ENCODE measurements around the gene IRAG1.

DNA sequence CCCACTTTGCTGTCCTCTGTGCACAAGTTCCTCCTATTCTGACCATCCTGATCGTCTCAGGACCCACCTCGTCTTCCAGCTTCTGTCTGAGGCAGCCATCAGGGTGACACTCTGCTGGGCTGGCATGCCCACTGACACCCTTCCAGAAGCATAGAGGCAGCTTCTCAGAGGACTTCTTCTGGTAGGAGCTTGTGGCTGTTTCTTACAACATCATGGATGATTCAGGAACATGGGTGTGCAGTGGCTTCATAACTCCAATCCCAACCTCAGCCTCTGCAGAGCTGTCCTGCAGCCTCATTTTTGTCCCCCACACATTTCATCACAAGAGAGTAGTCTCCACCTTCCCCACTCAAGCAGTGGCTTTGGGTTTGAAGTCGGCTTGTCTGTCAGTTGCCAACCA lies 36.6 kb upstream of the IRAG1 start:
- TF ChIP-seq, protein P1, sequence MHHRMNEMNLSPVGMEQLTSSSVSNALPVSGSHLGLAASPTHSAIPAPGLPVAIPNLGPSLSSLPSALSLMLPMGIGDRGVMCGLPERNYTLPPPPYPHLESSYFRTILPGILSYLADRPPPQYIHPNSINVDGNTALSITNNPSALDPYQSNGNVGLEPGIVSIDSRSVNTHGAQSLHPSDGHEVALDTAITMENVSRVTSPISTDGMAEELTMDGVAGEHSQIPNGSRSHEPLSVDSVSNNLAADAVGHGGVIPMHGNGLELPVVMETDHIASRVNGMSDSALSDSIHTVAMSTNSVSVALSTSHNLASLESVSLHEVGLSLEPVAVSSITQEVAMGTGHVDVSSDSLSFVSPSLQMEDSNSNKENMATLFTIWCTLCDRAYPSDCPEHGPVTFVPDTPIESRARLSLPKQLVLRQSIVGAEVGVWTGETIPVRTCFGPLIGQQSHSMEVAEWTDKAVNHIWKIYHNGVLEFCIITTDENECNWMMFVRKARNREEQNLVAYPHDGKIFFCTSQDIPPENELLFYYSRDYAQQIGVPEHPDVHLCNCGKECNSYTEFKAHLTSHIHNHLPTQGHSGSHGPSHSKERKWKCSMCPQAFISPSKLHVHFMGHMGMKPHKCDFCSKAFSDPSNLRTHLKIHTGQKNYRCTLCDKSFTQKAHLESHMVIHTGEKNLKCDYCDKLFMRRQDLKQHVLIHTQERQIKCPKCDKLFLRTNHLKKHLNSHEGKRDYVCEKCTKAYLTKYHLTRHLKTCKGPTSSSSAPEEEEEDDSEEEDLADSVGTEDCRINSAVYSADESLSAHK (tag by site-specific recombination; IDR thresholded peaks at IDR 0.05): no peak
- TF ChIP-seq ZBTB8A (tag by site-specific recombination; IDR thresholded peaks at IDR 0.05) (no peak), ZNF830 (tag by site-specific recombination; IDR thresholded peaks at IDR 0.05; ENCODE audit: low read depth) (no peak), CTCF (tag by site-specific recombination; IDR thresholded peaks at IDR 0.05) (no peak), ZNF404 (tag by site-specific recombination; IDR thresholded peaks at IDR 0.05) (no peak), OSR2 (tag by site-specific recombination; IDR thresholded peaks at IDR 0.05) (no peak), ZNF174 (tag by site-specific recombination; IDR thresholded peaks at IDR 0.05) (no peak), ZNF777 (tag by site-specific recombination; IDR thresholded peaks at IDR 0.05; ENCODE audit: borderline replicate concordance) (no peak), HOXA7 (CRISPR knock-in tag; IDR thresholded peaks at IDR 0.05; ENCODE audit: borderline replicate concordance) (no peak), ZNF747 (tag by site-specific recombination; IDR thresholded peaks at IDR 0.05) (no peak), ZNF544 (tag by site-specific recombination; IDR thresholded peaks at IDR 0.05) (no peak), YY1 (tag by site-specific recombination; IDR thresholded peaks at IDR 0.05) (no peak)
- TF ChIP-seq, protein P2, sequence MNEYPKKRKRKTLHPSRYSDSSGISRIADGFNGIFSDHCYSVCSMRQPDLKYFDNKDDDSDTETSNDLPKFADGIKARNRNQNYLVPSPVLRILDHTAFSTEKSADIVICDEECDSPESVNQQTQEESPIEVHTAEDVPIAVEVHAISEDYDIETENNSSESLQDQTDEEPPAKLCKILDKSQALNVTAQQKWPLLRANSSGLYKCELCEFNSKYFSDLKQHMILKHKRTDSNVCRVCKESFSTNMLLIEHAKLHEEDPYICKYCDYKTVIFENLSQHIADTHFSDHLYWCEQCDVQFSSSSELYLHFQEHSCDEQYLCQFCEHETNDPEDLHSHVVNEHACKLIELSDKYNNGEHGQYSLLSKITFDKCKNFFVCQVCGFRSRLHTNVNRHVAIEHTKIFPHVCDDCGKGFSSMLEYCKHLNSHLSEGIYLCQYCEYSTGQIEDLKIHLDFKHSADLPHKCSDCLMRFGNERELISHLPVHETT (tag by site-specific recombination; IDR thresholded peaks at IDR 0.05): no peak
